Activated CD8-positive, alpha-beta memory T cell treated with anti-CD3 and anti-CD28 coated beads for 24 hours (primary cell): ENCODE results near the gene ZBED1.
"Not testable (repeated sequence)": the region's sequence is repeated elsewhere in the genome, so short reads cannot be mapped to it uniquely, and the experiment has no call there.

Experiments
- DNase-seq: peaks from one replicate; pipeline ENCODE4 v3.0.0-alpha.2; 2020

The ZBED1 gene

DNA sequence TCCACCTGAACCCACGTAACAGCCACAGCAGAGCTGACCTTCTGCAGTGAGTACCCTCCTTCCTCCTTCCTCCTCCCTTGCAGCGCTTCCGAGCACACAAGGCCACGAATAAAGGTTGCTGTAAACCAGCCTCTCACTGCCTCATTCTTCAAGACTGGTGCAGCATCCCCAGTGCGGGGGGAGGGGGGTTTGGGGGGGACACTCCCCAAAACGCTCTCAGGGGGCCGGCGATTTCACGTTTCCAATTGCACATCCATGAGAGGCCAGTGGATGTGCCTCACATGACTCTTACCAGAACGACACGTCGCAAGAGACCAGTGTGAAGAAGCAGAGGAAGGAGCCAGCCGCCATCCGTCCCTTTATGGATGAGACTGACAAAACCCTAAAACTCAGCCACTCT is 5.2 kb downstream of the ZBED1 start:
- no peak for DNase-seq

- DNase-seq, result no peak
Observed at GRCh38 chrX:2492531-2493218, 8.1 kb downstream of the ZBED1 start.

DNA sequence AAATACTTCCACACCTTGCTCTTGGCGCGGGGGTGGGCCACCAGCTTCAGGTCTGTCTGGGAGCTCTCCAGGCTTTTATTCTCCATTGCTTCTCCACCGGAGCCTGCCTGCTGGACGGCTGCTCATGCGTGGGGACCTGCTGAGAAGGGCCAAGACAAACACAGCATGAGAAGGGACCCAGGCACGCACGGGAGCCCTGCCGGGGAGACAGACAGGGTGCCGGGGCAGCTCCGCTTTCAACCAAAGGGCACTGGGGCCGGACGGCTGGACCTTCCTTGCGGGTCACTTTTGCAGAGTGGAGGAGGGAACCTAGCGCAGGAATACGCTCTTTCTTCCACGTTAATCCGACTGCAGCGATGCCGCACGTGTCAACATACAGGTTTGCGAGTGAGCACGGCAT is 10.1 kb downstream of the ZBED1 start:
- DNase-seq, result no peak

GRCh38 chrX:2489446-2490445 is 11.0 kb downstream of the ZBED1 start:
- DNase-seq, result no peak

DNA sequence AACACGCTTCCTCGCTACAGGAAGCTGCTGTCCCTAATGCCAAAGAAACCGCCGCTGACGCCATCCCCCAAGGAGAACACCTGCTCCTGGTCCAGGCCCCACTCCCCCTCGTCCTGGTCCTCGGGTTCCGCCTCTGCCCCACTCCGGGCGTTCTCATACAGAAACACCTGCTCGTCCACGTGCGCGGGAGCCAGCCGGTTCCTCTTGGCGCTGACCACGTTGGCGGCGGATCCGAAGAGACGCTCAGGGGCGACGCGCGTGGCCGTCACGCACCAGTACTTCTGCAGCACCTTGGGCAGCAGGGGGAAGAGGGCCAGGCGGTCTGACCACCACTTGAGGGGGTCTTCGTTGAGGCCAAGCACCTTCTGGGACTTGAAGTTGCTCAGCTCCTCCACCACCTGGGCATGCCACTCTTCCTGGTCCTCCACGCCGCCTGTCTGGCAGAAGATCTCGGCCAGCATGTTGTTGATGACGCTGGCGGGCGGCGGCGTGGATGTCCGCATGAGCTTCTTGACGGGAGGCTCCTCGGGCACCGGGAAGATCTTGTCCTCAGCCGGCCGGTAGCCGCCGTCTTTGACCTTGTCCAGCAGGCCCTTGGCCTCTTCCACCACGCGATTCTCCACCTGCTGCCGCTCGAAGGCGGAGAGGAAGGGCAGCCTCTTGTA is 12.0 kb downstream of the ZBED1 start:
- DNase-seq, result no peak

DNA sequence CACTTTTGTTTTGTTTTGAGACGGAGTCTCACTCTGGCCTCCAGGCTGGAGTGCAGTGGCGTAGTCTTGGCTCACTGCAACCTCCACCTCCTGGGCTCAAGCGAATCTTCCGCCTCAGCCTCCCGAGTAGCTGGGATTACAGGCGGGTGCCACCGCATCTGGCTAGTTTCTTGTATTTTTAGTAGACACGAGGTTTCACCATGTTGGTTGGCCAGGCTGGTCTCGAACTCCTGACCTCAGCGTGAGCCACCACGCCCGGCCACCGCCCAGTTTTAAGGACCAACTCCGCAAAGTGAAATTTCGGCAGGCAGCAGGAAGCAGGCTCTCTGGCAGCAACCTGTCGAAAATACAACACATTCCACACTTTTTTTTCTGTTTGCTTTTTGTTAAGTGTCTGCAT is 13.4 kb downstream of the ZBED1 start:
- no peak for DNase-seq

DNA sequence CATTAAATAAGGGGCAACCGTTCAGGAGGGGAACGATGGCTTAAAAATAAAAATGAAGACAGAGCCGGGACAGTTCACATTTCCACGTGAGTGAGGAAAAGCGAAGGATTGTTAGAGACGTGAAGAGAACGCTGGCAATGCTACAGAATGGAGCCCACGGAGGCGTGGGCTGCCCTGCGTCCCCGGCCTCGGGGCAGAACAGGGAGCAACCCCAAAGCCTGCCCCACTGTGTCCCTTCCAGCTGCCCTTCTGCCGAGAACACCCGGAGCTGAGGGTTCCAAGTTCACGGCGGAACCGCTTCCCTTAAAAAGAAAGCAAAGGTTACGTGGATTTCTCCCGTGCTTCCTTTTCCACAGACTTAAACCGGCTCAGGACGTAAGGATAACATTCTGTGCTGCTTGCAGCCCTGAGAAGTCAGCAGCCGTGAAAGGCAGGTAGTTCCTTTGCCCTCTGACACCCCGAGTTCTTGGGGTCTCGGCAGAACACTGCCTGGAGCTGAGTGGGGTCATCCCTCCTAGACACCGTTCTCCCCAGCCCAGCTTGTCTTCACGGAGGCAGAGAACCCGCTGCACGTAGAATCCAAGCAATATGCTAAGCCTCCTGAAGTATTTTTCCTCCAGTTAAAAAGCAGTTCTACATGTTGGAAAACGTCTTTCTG is 14.2 kb downstream of the ZBED1 start:
- no peak for DNase-seq

DNA sequence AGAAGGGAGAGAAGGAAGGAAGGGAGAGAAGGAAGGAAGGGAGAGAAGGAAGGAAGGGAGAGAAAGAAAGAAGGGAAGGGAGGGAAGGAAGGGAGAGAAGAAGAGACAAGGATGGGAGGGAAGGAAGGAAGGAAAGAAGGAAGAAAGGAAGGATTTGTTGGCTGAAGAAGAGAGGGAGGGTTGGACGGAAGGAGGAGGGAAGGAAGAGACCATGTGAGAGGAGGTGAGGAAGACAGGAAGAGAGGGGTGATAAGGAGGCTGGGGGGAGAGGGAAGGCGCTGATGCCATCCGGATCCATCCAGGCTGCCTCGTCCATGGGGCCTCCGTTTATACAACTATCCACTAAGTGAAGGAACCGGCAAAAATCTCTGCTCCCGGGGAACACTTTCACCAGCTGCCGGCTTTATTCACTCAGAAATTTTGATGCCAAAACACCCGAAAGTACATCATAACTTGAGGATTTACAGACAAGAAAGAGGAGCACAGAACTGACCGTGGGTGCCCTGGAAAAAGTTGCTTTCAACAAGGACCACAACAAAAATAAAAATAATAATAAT is 14.9 kb downstream of the ZBED1 start:
- DNase-seq, result no peak

GRCh38 chrX:2484721-2485648 is 15.8 kb downstream of the ZBED1 start:
- no peak for DNase-seq

- no peak for DNase-seq
Observed at GRCh38 chrX:2484256-2484655, 16.5 kb downstream of the ZBED1 start.

- DNase-seq, result no peak
Observed at GRCh38 chrX:2483398-2484060, 17.2 kb downstream of the ZBED1 start.

- not testable (repeated sequence) for DNase-seq
Observed at GRCh38 chrX:2481597-2481996, 19.2 kb downstream of the ZBED1 start.

- DNase-seq, result not testable (repeated sequence)
Observed at GRCh38 chrX:2479982-2480381, 20.8 kb downstream of the ZBED1 start.

GRCh38 chrX:2479420-2479780 is 21.4 kb downstream of the ZBED1 start:
- no peak for DNase-seq

DNA sequence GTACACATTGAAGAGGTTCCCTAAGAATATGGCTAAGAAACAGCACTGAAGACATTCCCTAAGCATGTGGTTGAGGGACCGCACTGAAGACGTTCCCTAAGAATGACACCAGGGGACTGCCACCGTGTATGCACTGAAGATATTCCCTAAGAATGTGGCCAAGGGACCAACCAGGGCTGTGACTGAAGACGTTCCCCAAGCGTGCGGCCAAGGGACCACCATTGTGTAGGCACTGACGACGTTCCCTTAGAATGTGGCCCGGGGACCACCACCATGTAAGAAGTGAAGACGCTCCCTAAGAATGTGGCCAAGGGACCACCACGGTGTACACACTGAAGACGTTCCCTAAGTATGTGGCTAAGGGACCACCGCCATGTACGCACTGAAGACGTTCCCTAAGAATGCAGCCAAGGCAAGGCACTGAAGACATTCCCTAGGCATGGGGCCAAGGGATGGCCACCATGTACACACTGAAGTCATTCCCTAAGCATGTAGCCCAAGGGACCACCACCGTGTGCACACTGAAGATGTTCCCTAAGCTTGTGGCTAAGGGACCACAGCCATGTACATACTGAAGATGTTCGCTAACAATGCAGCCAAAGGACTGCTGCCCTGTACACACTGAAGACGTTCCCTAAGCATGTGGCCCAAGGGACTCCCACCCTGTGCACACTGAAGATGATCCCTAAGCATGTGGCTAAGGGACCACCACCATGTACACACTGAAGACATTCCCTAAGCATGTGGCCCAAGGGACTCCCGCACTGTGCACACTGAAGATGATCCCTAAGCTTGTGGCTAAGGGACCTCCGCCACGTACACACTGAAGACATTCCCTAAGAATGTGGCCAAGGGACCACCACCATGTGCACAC is 22.0 kb downstream of the ZBED1 start:
- DNase-seq, result no peak

DNA sequence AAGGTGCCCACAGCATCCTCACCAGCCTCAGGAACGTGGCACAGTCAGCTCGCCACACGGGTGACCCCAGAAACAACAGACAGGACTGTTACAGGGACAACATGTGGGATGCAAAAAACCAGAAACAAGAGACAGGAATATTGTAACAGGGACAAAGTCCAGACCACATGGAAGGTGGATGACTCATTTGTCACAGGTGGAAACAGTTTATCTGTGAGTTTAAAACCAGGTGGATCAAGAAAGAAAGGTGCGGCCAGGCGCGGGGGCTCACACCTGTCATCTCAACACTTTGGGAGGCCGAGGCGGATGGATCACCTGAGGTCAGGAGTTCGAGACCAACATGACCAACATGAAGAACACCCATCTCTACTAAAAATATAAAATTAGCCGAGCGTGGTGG is 23.5 kb downstream of the ZBED1 start:
- DNase-seq, result not testable (repeated sequence)

- DNase-seq, result no peak
Observed at GRCh38 chrX:2474963-2475726, 25.6 kb downstream of the ZBED1 start.

GRCh38 chrX:2474280-2474962 is 26.4 kb downstream of the ZBED1 start:
- no peak for DNase-seq

DNA sequence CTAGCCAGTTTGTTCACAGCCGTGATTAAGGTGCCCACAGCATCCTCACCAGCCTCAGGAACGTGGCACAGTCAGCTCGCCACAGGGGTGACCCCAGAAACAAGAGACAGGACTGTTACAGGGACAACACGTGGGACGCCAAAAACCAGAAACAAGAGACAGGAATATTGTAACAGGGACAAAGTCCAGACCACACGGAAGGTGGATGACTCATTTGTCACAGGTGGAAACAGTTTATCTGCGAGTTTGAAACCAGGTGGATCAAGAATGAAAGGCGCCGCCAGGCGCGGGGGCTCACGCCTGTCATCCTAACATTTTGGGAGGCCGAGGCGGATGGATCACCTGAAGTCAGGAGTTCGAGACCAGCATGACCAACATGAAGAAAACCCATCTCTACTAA is 27.7 kb downstream of the ZBED1 start:
- not testable (repeated sequence) for DNase-seq
